Thyroid gland (tissue), 4 donors: ENCODE data around the gene HIRIP3. TPM values are rescaled to one million over a fixed set of nuclear protein-coding genes. Genes with fewer than 3 reads are reported as not detected.

ENCODE experiments used
- DNase-seq, 2 donors: peaks; one replicate each; pipeline ENCODE4 v3.0.0-alpha.2; 2019
- H3K27ac ChIP-seq, 3 donors: fragments of 200-600 bp; sonication (generic); 1 replicate in 2 of 3; 2 replicates in 1 of 3; pipeline ENCODE4 v1.5.1; 2016 to 2019; ENCODE audit warnings: mild to moderate bottlenecking in 1 of 3, moderate library complexity in 1 of 3
- H3K27me3 ChIP-seq: fragments of 200-600 bp; sonication (generic); one replicate; pipeline ENCODE4 v1.5.1; 2019
- H3K36me3 ChIP-seq, 2 donors: fragments of 200-600 bp; sonication (generic); one replicate each; pipeline ENCODE4 v1.5.1; 2016 to 2019
- H3K4me1 ChIP-seq, 2 donors: fragments of 200-600 bp; sonication (generic); one replicate each; pipeline ENCODE4 v1.5.1; 2017 to 2019
- H3K4me3 ChIP-seq, 3 donors: fragments of 200-600 bp; sonication (generic); replicated peaks in 1 of 3; 1 replicate in 2 of 3; 2 replicates in 1 of 3; pipeline ENCODE4 v1.5.1; 2016; ENCODE audit warnings: mild to moderate bottlenecking in 1 of 3
- H3K9me3 ChIP-seq: fragments of 200-600 bp; sonication (generic); one replicate; pipeline ENCODE4 v1.5.1; 2017
- POLR2A ChIP-seq, 2 donors: fragments of 450-650 bp; IDR thresholded peaks; one replicate each; pipeline ENCODE4 v1.6.1; 2017; ENCODE audit warnings: antibody characterized with exemption in 2 of 2, mild to moderate bottlenecking in 2 of 2, moderate library complexity in 1 of 2
- WGBS, 2 donors: methylation state at CpG; one replicate each; pipeline ENCODE4 v1.1.5; 2017; 5-methylcytosine and 5-hydroxymethylcytosine counted together
- intact Hi-C: fragments of 100-400 bp; cut with DNase I; formaldehyde crosslinking; loops from one replicate; pipeline ENCODE4 v1.15.1; 2023
- total RNA-seq, 4 donors: library from RNA; depleted of rRNA; stranded (reverse); fragments of >200 nt; gene quantifications; one replicate each; pipeline ENCODE4 v1.2.3, GENCODE V29; 2016
- TF ChIP-seq, protein P1 (sequence below), 6 experiments: fragments of 200-600 bp in 3 of 6; fragments of 450-650 bp in 3 of 6; sonication (generic) in 3 of 6; IDR thresholded peaks; one replicate each; pipeline ENCODE4 v1.5.1; 2016 to 2019; ENCODE audit warnings: antibody characterized with exemption in 6 of 6, mild to moderate bottlenecking in 2 of 6, inconsistent platforms in 1 of 6, moderate library complexity in 1 of 6

Gene HIRIP3
- total RNA-seq, 4 donors from 2014 or later, result 10.7 to 23.1 (median 18.4) TPM

DNA sequence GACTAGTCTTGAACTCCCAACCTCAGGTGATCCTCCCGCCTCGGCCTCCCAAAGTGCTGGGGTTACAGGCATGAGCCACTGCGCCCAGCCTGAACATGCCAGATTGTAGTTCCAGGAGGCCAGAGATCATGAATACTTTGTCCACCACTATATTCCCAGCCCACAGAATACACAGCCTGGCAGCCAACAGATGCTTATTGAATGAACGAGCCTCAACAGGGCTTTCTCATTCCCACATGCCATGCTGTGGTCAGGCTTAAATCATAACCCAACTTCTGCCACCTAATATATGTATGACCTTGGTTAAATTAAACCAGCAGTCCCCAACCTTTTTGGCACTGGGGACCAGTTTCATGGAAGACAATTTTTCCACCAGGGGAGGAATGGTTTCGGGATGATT is 36.7 kb downstream of the HIRIP3 start:
- no peak for TF ChIP-seq POLR2A (IDR thresholded peaks at IDR 0.05)
- H3K9me3 ChIP-seq, result no peaks in the 10 kb centered on the region
- H3K4me3 ChIP-seq, result no peak overlapping the region
- no peaks in the 10 kb centered on the region for H3K27me3 ChIP-seq
- H3K36me3 ChIP-seq, result no peaks in the 10 kb centered on the region
- H3K4me1 ChIP-seq, result peaks cover 0 to 12% of the 10 kb centered on the region in 2 donors
- DNase-seq, result no peak
- intact Hi-C loops, result no loop called here
- H3K27ac ChIP-seq, result no peak overlapping the region
- 87 to 90% methylated on average over 5 of the region's 5 CpGs for WGBS, 2 donors

DNA sequence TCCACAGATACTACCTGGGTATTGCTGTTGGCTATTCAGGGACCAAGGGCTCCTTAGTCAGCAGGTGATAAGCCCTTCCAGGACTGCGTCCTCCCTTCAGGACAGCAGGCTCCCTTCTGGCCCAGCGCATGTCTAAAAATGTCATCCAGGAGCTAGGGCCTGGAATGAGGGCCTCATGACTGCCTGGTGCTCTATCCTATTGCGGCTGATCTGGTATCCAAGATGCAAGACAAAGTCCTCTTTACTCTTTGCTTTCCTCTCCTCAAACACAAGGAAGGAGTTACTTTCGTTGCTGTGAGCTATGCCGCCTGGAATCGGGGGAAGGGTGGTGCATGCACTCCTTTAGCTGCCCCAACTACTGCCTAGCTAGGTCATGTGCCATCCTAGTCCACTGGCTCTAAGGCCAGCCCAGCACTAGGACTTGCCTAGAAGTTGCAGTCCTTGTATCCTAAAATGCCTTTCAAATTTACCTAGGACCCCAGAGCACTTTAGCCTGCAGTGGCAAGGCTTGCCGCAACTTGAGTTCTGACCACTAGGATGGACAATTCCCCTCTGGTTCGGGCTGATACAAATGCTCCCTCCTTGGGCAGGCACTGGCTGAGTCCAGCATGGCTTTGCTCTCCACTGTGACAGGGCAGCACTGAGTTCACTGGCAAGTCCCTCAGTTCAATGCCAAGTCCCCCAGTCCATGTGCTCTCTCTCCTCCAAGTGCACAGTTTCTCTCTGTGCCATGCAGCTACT is 43.6 kb downstream of the HIRIP3 start:
- no peaks in the 10 kb centered on the region for H3K27me3 ChIP-seq
- H3K36me3 ChIP-seq, result no peaks in the 10 kb centered on the region
- TF ChIP-seq, protein P1, sequence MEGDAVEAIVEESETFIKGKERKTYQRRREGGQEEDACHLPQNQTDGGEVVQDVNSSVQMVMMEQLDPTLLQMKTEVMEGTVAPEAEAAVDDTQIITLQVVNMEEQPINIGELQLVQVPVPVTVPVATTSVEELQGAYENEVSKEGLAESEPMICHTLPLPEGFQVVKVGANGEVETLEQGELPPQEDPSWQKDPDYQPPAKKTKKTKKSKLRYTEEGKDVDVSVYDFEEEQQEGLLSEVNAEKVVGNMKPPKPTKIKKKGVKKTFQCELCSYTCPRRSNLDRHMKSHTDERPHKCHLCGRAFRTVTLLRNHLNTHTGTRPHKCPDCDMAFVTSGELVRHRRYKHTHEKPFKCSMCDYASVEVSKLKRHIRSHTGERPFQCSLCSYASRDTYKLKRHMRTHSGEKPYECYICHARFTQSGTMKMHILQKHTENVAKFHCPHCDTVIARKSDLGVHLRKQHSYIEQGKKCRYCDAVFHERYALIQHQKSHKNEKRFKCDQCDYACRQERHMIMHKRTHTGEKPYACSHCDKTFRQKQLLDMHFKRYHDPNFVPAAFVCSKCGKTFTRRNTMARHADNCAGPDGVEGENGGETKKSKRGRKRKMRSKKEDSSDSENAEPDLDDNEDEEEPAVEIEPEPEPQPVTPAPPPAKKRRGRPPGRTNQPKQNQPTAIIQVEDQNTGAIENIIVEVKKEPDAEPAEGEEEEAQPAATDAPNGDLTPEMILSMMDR (IDR thresholded peaks at IDR 0.05), result no peak
- no peak for TF ChIP-seq POLR2A (IDR thresholded peaks at IDR 0.05)
- H3K4me3 ChIP-seq, result no peak overlapping the region
- DNase-seq, result no peak
- intact Hi-C loops, result no loop called here
- WGBS, 2 donors, result 82 to 86% methylated on average over 7 to 8 of the region's 8 CpGs
- no peak overlapping the region for H3K27ac ChIP-seq
- H3K4me1 ChIP-seq, result no peaks in the 10 kb centered on the region
- H3K9me3 ChIP-seq, result no peaks in the 10 kb centered on the region

DNA sequence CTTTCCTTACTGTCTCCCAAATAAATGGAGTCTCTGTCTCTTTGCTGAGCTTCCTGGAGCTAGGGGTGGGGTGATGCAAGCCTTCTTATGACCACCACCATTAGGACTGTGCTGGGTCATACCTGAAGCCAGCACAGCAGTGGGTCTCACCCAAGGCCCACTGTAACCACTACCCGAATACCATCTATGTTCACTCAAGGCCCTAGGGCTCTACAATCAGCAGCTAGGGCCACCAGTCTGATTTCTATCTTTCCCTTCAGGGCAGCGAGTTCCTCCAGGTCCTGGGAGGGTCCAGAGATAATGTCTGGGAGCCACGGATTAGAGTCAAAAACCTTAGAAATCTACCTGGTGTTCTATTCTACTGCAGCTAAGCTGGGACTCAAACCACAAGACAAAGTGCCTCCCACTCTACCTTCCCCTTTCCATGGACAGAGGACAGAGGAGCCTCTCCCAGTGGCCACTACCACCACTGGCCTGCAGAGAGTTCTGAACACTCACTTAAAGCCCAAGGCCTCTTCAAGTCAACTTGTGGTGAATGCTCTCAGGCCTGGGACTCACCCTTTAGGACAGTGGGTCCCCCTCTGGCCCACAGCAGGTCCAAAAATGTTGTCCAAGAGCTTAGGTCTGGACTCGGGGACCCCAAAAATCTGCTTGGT is 44.5 kb downstream of the HIRIP3 start:
- 91 to 94% methylated on average over 3 to 4 of the region's 4 CpGs for WGBS, 2 donors
- H3K9me3 ChIP-seq, result no peaks in the 10 kb centered on the region
- H3K4me1 ChIP-seq, result no peaks in the 10 kb centered on the region
- DNase-seq, result no peak
- TF ChIP-seq POLR2A (IDR thresholded peaks at IDR 0.05), result no peak
- TF ChIP-seq, protein P1 (IDR thresholded peaks at IDR 0.05), result no peak
- H3K36me3 ChIP-seq, result no peaks in the 10 kb centered on the region
- intact Hi-C loops, result no loop called here
- H3K4me3 ChIP-seq, result no peak overlapping the region
- H3K27ac ChIP-seq, result no peak overlapping the region
- H3K27me3 ChIP-seq, result no peaks in the 10 kb centered on the region

DNA sequence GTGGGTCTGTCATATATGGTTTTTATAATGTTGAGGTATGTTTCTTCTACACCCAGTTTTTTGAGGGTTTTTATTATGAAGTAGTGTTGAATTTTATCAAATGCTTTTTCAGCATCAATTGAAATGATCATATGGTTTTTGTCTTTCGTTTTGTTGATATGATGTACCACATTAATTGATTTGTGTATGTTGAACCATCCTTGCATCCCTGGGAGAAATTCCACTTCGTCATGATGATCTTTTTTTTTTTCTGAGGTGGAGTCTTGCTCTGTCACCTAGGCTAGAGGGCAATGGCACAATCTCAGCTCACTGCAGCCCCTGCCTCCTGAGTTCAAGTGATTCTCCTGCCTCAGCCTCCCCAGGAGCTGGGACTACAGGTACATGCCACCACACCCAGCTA is 47.5 kb downstream of the HIRIP3 start:
- Histone ChIP-seq H3K4me1 (no peaks in the 10 kb centered on the region), H3K27ac (no peak overlapping the region), H3K36me3 (no peaks in the 10 kb centered on the region), H3K9me3 (no peaks in the 10 kb centered on the region), H3K4me3 (no peak overlapping the region), H3K27me3 (no peaks in the 10 kb centered on the region)
- intact Hi-C loops, result no loop called here
- WGBS, 2 donors, result 89 to 91% methylated on average over 2 of the region's 2 CpGs
- no peak for DNase-seq
- TF ChIP-seq POLR2A (IDR thresholded peaks at IDR 0.05), result no peak
- TF ChIP-seq, protein P1 (IDR thresholded peaks at IDR 0.05), result no peak

DNA sequence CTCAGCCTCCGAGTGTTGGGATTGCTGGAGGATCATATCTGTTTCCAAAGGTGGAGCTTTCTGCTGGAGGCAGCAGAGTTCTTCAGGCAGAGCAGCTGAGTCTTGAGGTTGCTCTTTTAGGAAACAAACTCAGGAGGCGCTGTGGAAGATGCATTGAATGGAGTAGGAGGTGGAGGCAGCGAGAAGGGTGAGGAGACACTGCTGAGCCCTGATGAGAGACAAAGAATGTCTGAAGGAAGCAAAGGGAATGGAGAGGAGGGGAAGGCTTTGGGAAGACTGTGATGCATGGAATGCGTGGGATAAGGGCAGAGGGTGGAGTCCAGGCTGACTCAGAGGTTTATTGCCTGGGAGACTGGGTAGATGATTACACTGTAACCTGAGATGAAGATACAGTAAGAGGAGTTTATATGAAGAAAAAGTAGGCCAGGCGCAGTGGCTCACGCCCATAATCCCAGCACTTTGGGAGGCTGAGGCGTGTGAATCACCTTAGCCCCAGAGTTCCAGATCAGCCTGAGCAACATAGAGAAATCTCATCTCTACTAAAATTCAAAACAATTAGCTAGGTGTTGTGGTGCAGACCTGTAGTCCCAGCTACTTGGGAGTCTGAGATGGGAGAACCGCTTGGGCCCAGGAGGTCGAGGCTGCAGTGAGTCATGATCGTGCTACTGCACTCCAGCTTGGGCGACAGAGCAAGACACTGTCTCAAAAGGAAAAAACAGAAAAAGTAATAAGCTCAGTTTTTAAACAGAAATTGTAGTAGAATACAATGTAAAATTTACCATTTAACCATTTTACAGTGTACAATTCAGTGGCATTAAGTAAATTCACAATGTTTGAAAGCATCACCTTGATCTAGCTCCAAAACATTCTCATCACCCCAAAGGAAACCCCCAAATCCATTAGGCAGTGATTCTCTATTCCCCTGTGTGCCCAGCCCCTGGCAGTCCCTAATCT is 51.3 kb downstream of the HIRIP3 start:
- no peaks in the 10 kb centered on the region for H3K36me3 ChIP-seq
- TF ChIP-seq POLR2A (IDR thresholded peaks at IDR 0.05), result no peak
- no peak overlapping the region for H3K4me3 ChIP-seq
- H3K27ac ChIP-seq, result no peak overlapping the region
- intact Hi-C loops, result no loop called here
- H3K27me3 ChIP-seq, result no peaks in the 10 kb centered on the region
- 62 to 70% methylated on average over 11 of the region's 11 CpGs for WGBS, 2 donors
- H3K4me1 ChIP-seq, result no peaks in the 10 kb centered on the region
- DNase-seq, result no peak
- H3K9me3 ChIP-seq, result no peaks in the 10 kb centered on the region

Other genes with a start within 250 kb of the HIRIP3 start
- under 1 TPM; 0.22 to 0.83 (median 0.37) TPM for gene C16orf54, start 249.6 kb downstream of the HIRIP3 start, total RNA-seq
- gene ZG16, start 217.4 kb downstream of the HIRIP3 start, total RNA-seq, result not detected
- 10 to 100 TPM; 38.4 to 68.6 (median 57.2) TPM for gene KIF22, start 204.9 kb downstream of the HIRIP3 start, total RNA-seq
- 100 to 1,000 TPM in 2 of 4 donors, 10 to 100 TPM in 2; 80.4 to 132 (median 107) TPM for gene MAZ, start 189.1 kb downstream of the HIRIP3 start, total RNA-seq
- gene PRRT2, start 183.4 kb downstream of the HIRIP3 start, total RNA-seq, result 1 to 10 TPM in 3 of 4 donors, under 1 TPM in 1; 0.89 to 4.0 (median 2.4) TPM
- gene PAGR1, start 179.5 kb downstream of the HIRIP3 start, total RNA-seq, result 10 to 100 TPM; 38.2 to 75.0 (median 55.2) TPM
- 100 to 1,000 TPM in 1 of 4 donors, 10 to 100 TPM in 3; 70.1 to 127 (median 90.6) TPM for gene MVP, start 175.2 kb downstream of the HIRIP3 start, total RNA-seq
- 100 to 1,000 TPM in 2 of 4 donors, 10 to 100 TPM in 2; 79.3 to 122 (median 99.3) TPM for gene CDIPT, start 132.4 kb downstream of the HIRIP3 start, total RNA-seq
- gene SEZ6L2, start 96.1 kb downstream of the HIRIP3 start, total RNA-seq, result 1 to 10 TPM in 2 of 4 donors, under 1 TPM in 2; 0.33 to 1.5 (median 0.79) TPM
- gene ASPHD1, start 95.1 kb downstream of the HIRIP3 start, total RNA-seq, result not detected
- 10 to 100 TPM in 3 of 4 donors, 1 to 10 TPM in 1; 9.8 to 27.5 (median 15.5) TPM for gene KCTD13, start 69.4 kb downstream of the HIRIP3 start, total RNA-seq
- 100 to 1,000 TPM in 3 of 4 donors, 10 to 100 TPM in 1; 93.2 to 140 (median 135) TPM for gene TMEM219, start 33.5 kb downstream of the HIRIP3 start, total RNA-seq
- 10 to 100 TPM; 48.8 to 62.6 (median 55.2) TPM for gene TAOK2, start 21.7 kb downstream of the HIRIP3 start, total RNA-seq
- gene INO80E, start 624 bp upstream of the HIRIP3 start, total RNA-seq, result 100 to 1,000 TPM in 3 of 4 donors, 10 to 100 TPM in 1; 45.9 to 165 (median 142) TPM
- 1 to 10 TPM in 1 of 4 donors, under 1 TPM in 2, not detected in 1; 0.22 to 1.2 (median 0.94) TPM for gene DOC2A, start 15.4 kb upstream of the HIRIP3 start, total RNA-seq
- gene C16orf92, start 27.6 kb upstream of the HIRIP3 start, total RNA-seq, result not detected
- gene TLCD3B, start 35.7 kb upstream of the HIRIP3 start, total RNA-seq, result under 1 TPM in 2 of 4 donors, not detected in 2; 0.54 to 0.79 TPM
- gene ALDOA, start 70.1 kb upstream of the HIRIP3 start, total RNA-seq, result 1,000 to 10,000 TPM in 3 of 4 donors, 100 to 1,000 TPM in 1; 752 to 2,025 (median 1,174) TPM
- gene PPP4C, start 80.4 kb upstream of the HIRIP3 start, total RNA-seq, result 10 to 100 TPM; 43.6 to 59.9 (median 50.8) TPM
- gene TBX6, start 96.3 kb upstream of the HIRIP3 start, total RNA-seq, result 1 to 10 TPM; 1.6 to 3.3 (median 2.4) TPM
- 100 to 1,000 TPM in 1 of 4 donors, 10 to 100 TPM in 3; 32.4 to 372 (median 68.0) TPM for gene YPEL3, start 100.6 kb upstream of the HIRIP3 start, total RNA-seq
- gene GDPD3, start 117.9 kb upstream of the HIRIP3 start, total RNA-seq, result 1 to 10 TPM in 2 of 4 donors, under 1 TPM in 1, not detected in 1; 0.68 to 1.6 (median 1.2) TPM
- 10 to 100 TPM; 31.5 to 90.6 (median 51.5) TPM for gene MAPK3, start 127.6 kb upstream of the HIRIP3 start, total RNA-seq
- 10 to 100 TPM in 3 of 4 donors, 1 to 10 TPM in 1; 7.3 to 14.8 (median 11.2) TPM for gene CORO1A, start 188.0 kb upstream of the HIRIP3 start, total RNA-seq
- 100 to 1,000 TPM in 2 of 4 donors, 1 to 10 TPM in 2; 2.1 to 150 (median 67.4) TPM for gene BOLA2B, start 198.0 kb upstream of the HIRIP3 start, total RNA-seq
- gene SLX1A, start 198.3 kb upstream of the HIRIP3 start, total RNA-seq, result 10 to 100 TPM; 26.2 to 73.3 (median 63.7) TPM
- 10 to 100 TPM in 2 of 4 donors, 1 to 10 TPM in 2; 8.9 to 13.8 (median 9.8) TPM for gene SULT1A3, start 203.6 kb upstream of the HIRIP3 start, total RNA-seq